Jurkat, Clone E6-1 (cell line): ENCODE measurements around the gene NOXRED1.

Experiments used
- DNase-seq: peaks from one replicate; pipeline ENCODE4 v3.0.0-alpha.2; 2011; ENCODE audit warnings: low read depth, low spot score
- H3K4me3 ChIP-seq: 2 replicates; pipeline ENCODE4 v1.5.1; 2011; ENCODE audit warnings: mild to moderate bottlenecking, low read length, control low read depth, moderate library complexity

Gene NOXRED1

GRCh38 chr14:77355811-77356210 is 67.5 kb downstream of the NOXRED1 start:
- no peak overlapping the region for H3K4me3 ChIP-seq
- no peak for DNase-seq

- no peak for DNase-seq
Measured at GRCh38 chr14:77353469-77354141, 69.7 kb downstream of the NOXRED1 start.

GRCh38 chr14:77347751-77348150 is 75.6 kb downstream of the NOXRED1 start:
- DNase-seq = no peak
- no peak overlapping the region for H3K4me3 ChIP-seq

More at GRCh38 chr14:77353469-77354141, 69.7 kb downstream of the NOXRED1 start:
- no peak overlapping the region for H3K4me3 ChIP-seq

GRCh38 chr14:77346495-77346894 is 76.8 kb downstream of the NOXRED1 start:
- no peak for DNase-seq
- H3K4me3 ChIP-seq = no peak overlapping the region

- H3K4me3 ChIP-seq = no peak overlapping the region
- no peak for DNase-seq
Measured at GRCh38 chr14:77344377-77344996, 78.8 kb downstream of the NOXRED1 start.
